ENCODE measurements around the gene EPHB4. TPM values are rescaled to one million over a fixed set of nuclear protein-coding genes. Genes with fewer than 3 reads are reported as not detected.

The EPHB4 gene
- total and polyA plus RNA-seq, 12 donors, result 31.5 to 188 (median 103) TPM

GRCh38 chr7:100866729-100867039, 39.4 kb upstream of the EPHB4 start:
- H3K27ac ChIP-seq, result peak overlapping the region; percentile 82 to 99 (median 96)
- intact Hi-C loops (cut with DNase I), result no loop called here
- no peak for DNase-seq
- no peaks in the 10 kb centered on the region for H3K27me3 ChIP-seq
- TF ChIP-seq POLR2A (IDR thresholded peaks at IDR 0.05), result no peak
- TF ChIP-seq, protein P1, sequence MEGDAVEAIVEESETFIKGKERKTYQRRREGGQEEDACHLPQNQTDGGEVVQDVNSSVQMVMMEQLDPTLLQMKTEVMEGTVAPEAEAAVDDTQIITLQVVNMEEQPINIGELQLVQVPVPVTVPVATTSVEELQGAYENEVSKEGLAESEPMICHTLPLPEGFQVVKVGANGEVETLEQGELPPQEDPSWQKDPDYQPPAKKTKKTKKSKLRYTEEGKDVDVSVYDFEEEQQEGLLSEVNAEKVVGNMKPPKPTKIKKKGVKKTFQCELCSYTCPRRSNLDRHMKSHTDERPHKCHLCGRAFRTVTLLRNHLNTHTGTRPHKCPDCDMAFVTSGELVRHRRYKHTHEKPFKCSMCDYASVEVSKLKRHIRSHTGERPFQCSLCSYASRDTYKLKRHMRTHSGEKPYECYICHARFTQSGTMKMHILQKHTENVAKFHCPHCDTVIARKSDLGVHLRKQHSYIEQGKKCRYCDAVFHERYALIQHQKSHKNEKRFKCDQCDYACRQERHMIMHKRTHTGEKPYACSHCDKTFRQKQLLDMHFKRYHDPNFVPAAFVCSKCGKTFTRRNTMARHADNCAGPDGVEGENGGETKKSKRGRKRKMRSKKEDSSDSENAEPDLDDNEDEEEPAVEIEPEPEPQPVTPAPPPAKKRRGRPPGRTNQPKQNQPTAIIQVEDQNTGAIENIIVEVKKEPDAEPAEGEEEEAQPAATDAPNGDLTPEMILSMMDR (IDR thresholded peaks at IDR 0.05), result no peak
- peak overlapping the region in 2 of 4 donors; percentile 94 to 97 for H3K4me3 ChIP-seq
- H3K36me3 ChIP-seq (replicated peaks in 1 of 2), result peaks cover 0 to 18% of the 10 kb centered on the region in 2 donors
- 25 to 45% (median 39%) methylated on average over 4 to 5 of the region's 5 CpGs for WGBS, 4 donors
- no peaks in the 10 kb centered on the region for H3K9me3 ChIP-seq (replicated peaks in 1 of 3)
- H3K4me1 ChIP-seq (replicated peaks in 1 of 2), result peaks cover 23 to 25% of the 10 kb centered on the region in 2 donors

DNA sequence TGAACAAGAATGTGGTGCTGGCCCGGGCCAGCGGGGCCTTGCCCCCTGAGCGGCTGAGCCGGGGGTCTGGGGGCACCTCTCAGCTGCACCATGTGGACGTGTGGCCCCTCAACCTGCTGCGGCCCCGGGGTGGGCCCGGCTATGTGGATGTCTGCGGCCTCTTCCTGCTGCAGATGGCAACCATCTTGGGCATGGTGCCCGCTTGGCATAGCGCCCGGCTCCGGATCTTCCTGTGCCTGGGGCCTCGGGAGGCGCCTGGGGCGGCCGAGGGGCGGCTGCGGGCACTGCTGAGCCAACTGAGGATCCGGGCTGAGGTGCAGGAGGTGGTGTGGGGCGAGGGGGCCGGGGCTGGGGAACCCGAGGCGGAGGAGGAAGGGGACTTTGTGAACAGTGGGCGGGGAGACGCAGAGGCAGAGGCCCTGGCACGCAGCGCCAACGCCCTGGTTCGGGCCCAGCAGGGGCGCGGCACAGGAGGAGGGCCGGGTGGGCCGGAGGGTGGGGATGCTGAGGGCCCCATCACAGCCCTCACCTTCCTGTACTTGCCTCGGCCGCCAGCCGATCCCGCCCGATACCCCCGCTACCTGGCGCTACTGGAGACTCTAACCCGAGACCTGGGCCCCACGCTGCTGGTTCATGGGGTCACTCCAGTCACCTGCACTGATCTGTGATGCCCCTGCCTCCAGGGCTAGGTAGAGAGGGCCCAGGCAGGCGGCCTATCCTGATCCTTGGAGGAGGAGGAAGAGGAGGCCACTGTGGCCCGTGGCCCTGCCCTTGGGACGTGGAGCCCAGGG, 38.8 kb upstream of the EPHB4 start:
- peak; percentile 86 to 94 (median 91) for DNase-seq
- Histone ChIP-seq H3K36me3 (replicated peaks in 1 of 2) (peaks cover 0 to 17% of the 10 kb centered on the region in 2 donors), H3K9me3 (replicated peaks in 1 of 3) (no peaks in the 10 kb centered on the region), H3K4me1 (replicated peaks in 1 of 2) (peaks cover 23 to 25% of the 10 kb centered on the region in 2 donors), H3K27me3 (no peaks in the 10 kb centered on the region), H3K27ac (peak overlapping the region; percentile 82 to 99 (median 96)), H3K4me3 (peak overlapping the region in 1 of 4 donors; percentile 94)
- TF ChIP-seq, protein P1 (IDR thresholded peaks at IDR 0.05), result no peak
- no peak for TF ChIP-seq POLR2A (IDR thresholded peaks at IDR 0.05)
- WGBS, 4 donors, result 34 to 67% (median 51%) methylated on average over 2 to 46 of the region's 46 CpGs
- intact Hi-C loops (cut with DNase I), result no loop called here

- DNase-seq, result no peak
Observed at GRCh38 chr7:100865372-100865911, 38.1 kb upstream of the EPHB4 start.

DNA sequence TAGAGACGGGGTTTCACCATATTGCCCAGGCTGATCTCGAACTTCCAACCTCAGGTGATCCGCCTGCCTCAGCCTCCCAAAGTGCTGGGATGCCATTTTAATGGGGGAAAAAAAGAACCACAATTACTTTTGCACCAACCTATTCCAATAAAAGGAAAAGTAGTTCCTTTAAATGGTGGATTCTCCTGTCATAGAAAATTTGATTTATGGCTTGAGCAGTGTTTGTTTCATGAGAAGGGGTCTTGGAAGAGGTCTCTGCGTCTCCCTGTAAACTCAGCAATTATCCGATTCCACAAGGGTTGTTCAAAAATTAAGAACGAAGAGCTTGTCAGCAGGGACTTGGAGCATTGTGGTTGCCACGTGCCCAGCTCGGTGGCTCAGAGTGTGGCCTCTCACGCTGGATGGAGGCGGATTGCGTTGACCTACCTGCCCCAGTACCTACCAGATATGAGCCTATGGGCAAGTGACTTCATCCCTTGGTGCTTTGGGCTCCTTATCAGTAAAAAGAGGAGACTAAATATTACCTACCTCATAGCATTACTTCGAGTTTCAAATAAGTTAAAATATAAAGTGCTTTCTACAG, 37.0 kb upstream of the EPHB4 start:
- Histone ChIP-seq H3K27me3 (no peaks in the 10 kb centered on the region), H3K27ac (no peak overlapping the region), H3K9me3 (replicated peaks in 1 of 3) (no peaks in the 10 kb centered on the region), H3K4me1 (replicated peaks in 1 of 2) (peaks cover 23 to 25% of the 10 kb centered on the region in 2 donors), H3K4me3 (no peak overlapping the region), H3K36me3 (replicated peaks in 1 of 2) (peaks cover 0 to 17% of the 10 kb centered on the region in 2 donors)
- no peak for DNase-seq
- intact Hi-C loops (cut with DNase I), result no loop called here
- WGBS, 4 donors, result 89 to 95% (median 91%) methylated on average over 12 of the region's 12 CpGs
- TF ChIP-seq, protein P1 (IDR thresholded peaks at IDR 0.05), result no peak
- no peak for TF ChIP-seq POLR2A (IDR thresholded peaks at IDR 0.05)

More at GRCh38 chr7:100865372-100865911, 38.1 kb upstream of the EPHB4 start:
- no peaks in the 10 kb centered on the region for H3K9me3 ChIP-seq (replicated peaks in 1 of 3)
- no peak for TF ChIP-seq POLR2A (IDR thresholded peaks at IDR 0.05)
- TF ChIP-seq, protein P1 (IDR thresholded peaks at IDR 0.05), result no peak
- H3K27me3 ChIP-seq, result no peaks in the 10 kb centered on the region
- peaks cover 23 to 25% of the 10 kb centered on the region in 2 donors for H3K4me1 ChIP-seq (replicated peaks in 1 of 2)
- peaks cover 0 to 17% of the 10 kb centered on the region in 2 donors for H3K36me3 ChIP-seq (replicated peaks in 1 of 2)
- peak overlapping the region in 3 of 5 donors; percentile 92 to 99 (median 96) for H3K27ac ChIP-seq
- 76 to 87% (median 81%) methylated on average over 15 to 17 of the region's 17 CpGs for WGBS, 4 donors
- H3K4me3 ChIP-seq, result no peak overlapping the region
- intact Hi-C loops (cut with DNase I), result no loop called here

Data from adrenal gland (tissue), 12 donors.